AG04450 (cell line): ENCODE data around the gene STRIP2. TPM values are rescaled to one million over a fixed set of nuclear protein-coding genes. Genes with fewer than 3 reads are reported as not detected.
"Not testable (repeated sequence)": the region's sequence is repeated elsewhere in the genome, so short reads cannot be mapped to it uniquely, and the experiment has no call there.

ENCODE experiments used
- CTCF ChIA-PET: fragments of 300-600, 350-600 bp; formaldehyde crosslinking; extraction: SDS; loops from one replicate; lab custom pipeline; 2022; ENCODE audit warnings: antibody characterized with exemption, inconsistent platforms; lab: Charles Lee
- POLR2A ChIA-PET: fragments of 350-600 bp; formaldehyde crosslinking; extraction: SDS; loops from one replicate; lab custom pipeline; 2021; ENCODE audit warnings: antibody characterized with exemption, inconsistent platforms; lab: Yijun Ruan, JAX
- DNase-seq: peaks from one replicate; pipeline ENCODE4 v3.0.0-alpha.2; 2011; ENCODE audit warnings: low read depth, low spot score
- H3K27ac ChIP-seq: one replicate; pipeline ENCODE4 v1.5.1; 2012; ENCODE audit warnings: low read depth, low read length, control low read depth
- H3K27me3 ChIP-seq: one replicate; pipeline ENCODE4 v1.6.0; 2012; ENCODE audit warnings: low read length; ENCODE audit not compliant: control insufficient read depth, insufficient read depth
- H3K4me3 ChIP-seq: 2 replicates; pipeline ENCODE4 v1.5.1; 2011; ENCODE audit warnings: mild to moderate bottlenecking, low read depth, low read length, control low read depth
- H3K9me3 ChIP-seq: 2 replicates; pipeline ENCODE4 v1.5.1; 2012; ENCODE audit warnings: low read length; ENCODE audit not compliant: control insufficient read depth, insufficient read depth
- polyA plus RNA-seq: library from polyadenylated mRNA; depleted of rRNA; stranded (reverse); fragments of >200 nt; gene quantifications from 2 replicates; pipeline ENCODE4 v1.2.3, GENCODE V29; 2011
- TF ChIP-seq, protein P1 (sequence below): IDR thresholded peaks from 2 replicates; pipeline ENCODE4 v1.5.1; 2011; ENCODE audit warnings: low read depth, low read length, control low read depth, inconsistent platforms

The STRIP2 gene
- polyA plus RNA-seq, 1 experiment: 1.7 TPM

DNA sequence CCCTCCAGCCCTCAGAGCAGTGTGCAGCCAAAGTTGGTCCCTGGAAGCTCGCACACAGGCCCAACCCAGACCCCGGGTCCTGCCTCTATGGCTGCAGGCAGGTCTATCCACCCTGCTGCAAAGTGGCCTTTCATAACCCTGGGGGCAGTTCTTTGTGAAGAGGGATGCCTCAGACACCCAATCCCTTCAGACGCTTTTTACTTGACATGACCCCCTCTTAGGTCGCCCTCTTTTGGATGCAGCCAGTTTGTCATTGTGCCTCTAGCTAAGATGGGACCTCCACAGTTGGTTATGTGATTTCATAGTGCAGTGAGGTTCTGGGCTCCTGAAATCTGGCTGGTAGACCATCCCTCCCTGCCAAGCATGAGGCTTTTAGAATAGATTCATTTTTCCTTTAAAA is 95.4 kb downstream of the STRIP2 start:
- Histone ChIP-seq H3K27ac (no peak overlapping the region), H3K4me3 (no peak overlapping the region), H3K9me3 (no peaks in the 10 kb centered on the region), H3K27me3 (peaks cover 4% of the 10 kb centered on the region)
- TF ChIP-seq, protein P1, sequence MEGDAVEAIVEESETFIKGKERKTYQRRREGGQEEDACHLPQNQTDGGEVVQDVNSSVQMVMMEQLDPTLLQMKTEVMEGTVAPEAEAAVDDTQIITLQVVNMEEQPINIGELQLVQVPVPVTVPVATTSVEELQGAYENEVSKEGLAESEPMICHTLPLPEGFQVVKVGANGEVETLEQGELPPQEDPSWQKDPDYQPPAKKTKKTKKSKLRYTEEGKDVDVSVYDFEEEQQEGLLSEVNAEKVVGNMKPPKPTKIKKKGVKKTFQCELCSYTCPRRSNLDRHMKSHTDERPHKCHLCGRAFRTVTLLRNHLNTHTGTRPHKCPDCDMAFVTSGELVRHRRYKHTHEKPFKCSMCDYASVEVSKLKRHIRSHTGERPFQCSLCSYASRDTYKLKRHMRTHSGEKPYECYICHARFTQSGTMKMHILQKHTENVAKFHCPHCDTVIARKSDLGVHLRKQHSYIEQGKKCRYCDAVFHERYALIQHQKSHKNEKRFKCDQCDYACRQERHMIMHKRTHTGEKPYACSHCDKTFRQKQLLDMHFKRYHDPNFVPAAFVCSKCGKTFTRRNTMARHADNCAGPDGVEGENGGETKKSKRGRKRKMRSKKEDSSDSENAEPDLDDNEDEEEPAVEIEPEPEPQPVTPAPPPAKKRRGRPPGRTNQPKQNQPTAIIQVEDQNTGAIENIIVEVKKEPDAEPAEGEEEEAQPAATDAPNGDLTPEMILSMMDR: no peak
- CTCF ChIA-PET: no interaction called here
- POLR2A ChIA-PET: no interaction called here
- DNase-seq: no peak

DNA sequence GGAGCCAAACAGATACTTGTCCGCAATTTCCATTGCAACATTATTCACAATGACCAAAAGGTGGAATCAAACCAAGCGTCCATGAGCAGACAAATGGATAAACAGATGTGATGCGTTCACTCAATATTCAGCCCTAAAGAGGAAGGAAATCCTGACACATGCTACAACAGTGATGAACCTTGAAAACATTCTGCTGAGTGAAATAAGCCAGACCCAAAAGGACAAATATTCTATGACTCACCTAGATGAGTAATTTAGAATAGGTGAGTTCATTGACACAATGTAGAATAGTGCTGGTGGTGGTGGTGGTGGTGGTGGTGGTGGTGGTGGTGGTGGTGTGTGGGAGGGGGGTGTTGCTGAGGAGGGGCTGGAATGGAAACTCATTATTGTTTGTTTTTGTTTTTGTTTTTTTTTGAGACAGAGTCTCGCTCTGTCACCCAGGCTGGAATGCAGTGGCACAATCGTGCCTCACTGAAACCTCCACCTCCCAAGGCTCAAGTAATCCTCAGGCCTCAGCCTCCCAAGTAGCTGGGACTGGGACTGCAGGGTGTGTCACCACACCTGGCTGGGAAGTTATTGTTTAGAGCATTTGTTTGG is 96.7 kb downstream of the STRIP2 start:
- ChIA-PET CTCF (no interaction called here), POLR2A (interaction anchor here (0.7 kb wide), 1 partner anchor 13 kb away, joined by 10 read pairs; no protein-coding TSS in a partner anchor)
- peak; percentile 16 for DNase-seq
- Histone ChIP-seq H3K4me3 (no peak overlapping the region), H3K9me3 (no peaks in the 10 kb centered on the region), H3K27me3 (no peaks in the 10 kb centered on the region), H3K27ac (no peak overlapping the region)
- TF ChIP-seq, protein P1: no peak

DNA sequence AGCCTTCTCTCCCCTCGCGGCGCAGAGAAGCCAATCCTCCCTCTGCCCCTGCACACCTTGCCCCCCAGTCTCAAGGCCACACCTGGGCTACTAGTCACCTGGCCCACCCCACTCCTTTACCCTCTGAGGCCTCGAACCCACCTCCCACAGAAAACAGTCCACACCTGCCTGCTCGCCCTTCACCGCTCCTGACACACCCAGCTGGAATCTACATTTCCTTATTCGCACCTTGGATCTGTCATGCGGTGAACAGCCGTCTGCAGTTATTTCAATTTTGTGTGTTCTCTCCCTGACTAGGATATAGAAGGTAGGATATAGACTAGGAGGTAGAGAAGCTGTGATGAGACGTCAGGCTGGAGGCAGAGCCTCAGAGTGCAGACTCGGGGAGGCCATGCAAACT is 97.5 kb downstream of the STRIP2 start:
- Histone ChIP-seq H3K27ac (no peak overlapping the region), H3K4me3 (no peak overlapping the region), H3K9me3 (no peaks in the 10 kb centered on the region), H3K27me3 (no peaks in the 10 kb centered on the region)
- TF ChIP-seq, protein P1: no peak
- DNase-seq: no peak
- CTCF ChIA-PET: no interaction called here
- POLR2A ChIA-PET: no interaction called here

DNA sequence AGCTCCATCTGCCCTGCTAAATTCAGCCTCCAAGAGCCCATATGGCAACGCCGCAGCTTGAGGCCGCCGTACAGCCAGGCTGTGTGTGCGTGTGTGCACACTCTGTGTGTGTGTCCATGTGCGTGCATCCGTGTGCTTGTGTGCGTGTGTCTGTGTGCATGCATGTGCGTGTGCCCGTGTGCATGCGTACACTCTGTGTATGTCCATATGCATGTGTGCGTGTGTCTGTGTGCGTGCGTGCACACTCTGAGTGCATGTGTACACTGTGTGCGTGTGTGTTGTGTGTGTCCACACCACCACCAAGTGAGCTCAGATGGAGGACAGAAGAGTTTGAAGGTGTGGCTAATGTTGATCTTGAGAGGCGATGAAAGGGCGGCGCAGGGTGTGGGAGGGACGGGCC is 98.1 kb downstream of the STRIP2 start:
- H3K4me3 ChIP-seq: no peak overlapping the region
- no peak for DNase-seq
- no peak overlapping the region for H3K27ac ChIP-seq
- CTCF ChIA-PET: no interaction called here
- POLR2A ChIA-PET: no interaction called here
- no peaks in the 10 kb centered on the region for H3K9me3 ChIP-seq
- no peaks in the 10 kb centered on the region for H3K27me3 ChIP-seq
- TF ChIP-seq, protein P1: no peak

DNA sequence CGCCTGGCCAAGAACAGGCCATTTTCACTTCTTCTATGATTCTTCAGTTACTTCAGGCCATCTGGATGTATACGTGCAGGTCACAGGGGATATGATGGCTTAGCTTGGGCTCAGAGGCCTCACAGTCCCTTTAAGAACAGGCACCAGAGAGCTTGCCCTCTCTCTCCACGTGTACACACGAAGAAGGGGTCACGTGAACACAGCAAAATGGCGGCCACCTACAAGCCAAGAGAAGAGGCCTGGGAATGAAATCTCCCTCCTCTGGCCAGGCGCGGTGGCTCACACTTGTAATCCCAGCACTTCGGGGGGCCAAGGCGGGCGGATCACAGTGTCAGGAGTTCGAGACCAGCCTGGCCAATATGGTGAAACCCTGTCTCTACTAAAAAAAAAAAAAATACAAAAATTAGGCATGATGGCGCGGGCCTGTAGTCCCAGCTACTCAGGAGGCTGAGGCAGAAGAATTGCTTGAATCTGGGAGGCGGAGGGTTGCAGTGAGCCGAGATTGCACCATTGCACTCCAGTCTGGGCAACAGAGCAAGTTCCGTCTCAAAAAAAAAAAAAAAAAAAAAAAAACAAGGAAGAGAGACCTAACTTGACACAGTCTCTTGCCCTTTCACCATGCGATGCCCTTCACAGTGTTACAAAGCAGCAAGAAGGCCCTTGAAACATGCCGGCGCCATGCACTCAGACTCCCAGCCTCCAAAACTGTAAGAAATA is 100.5 kb downstream of the STRIP2 start:
- DNase-seq, H3K27me3 ChIP-seq, CTCF ChIA-PET, H3K4me3 ChIP-seq, H3K27ac ChIP-seq, H3K9me3 ChIP-seq: not testable (repeated sequence)
- POLR2A ChIA-PET: interaction anchor here (0.7 kb wide), 2 partner anchors 14 to 78 kb away, joined by 6 to 16 read pairs; no protein-coding TSS in a partner anchor
